Endodermal cell (in vitro differentiated cells): ENCODE results near the gene MYL10. TPM values are rescaled to one million over a fixed set of nuclear protein-coding genes. Genes with fewer than 3 reads are reported as not detected.

Source experiments
- DNase-seq: peaks from one replicate; pipeline ENCODE4 v3.0.0-alpha.2; 2017
- H3K27ac ChIP-seq: 2 replicates; pipeline ENCODE4 v1.5.1; 2013; ENCODE audit warnings: mild to moderate bottlenecking, low read depth, low read length, moderate library complexity
- H3K27me3 ChIP-seq: 2 replicates; pipeline ENCODE4 v1.6.1; 2013; ENCODE audit warnings: mild to moderate bottlenecking, low read length, moderate library complexity; ENCODE audit not compliant: insufficient read depth, control insufficient read depth, poor library complexity, severe bottlenecking
- H3K36me3 ChIP-seq: 2 replicates; pipeline ENCODE4 v1.7.0; 2013; ENCODE audit warnings: mild to moderate bottlenecking, low read length, moderate library complexity; ENCODE audit not compliant: control insufficient read depth, insufficient read depth
- H3K4me1 ChIP-seq: one replicate; pipeline ENCODE4 v1.7.0; 2013; ENCODE audit warnings: low read length; ENCODE audit not compliant: control insufficient read depth, insufficient read depth
- H3K4me3 ChIP-seq: 2 replicates; pipeline ENCODE4 v1.5.1; 2013; ENCODE audit warnings: mild to moderate bottlenecking, low read length, moderate library complexity
- H3K9ac ChIP-seq: 2 replicates; pipeline ENCODE4 v1.6.1; 2013; ENCODE audit warnings: mild to moderate bottlenecking, low read length, moderate library complexity; ENCODE audit not compliant: poor library complexity, severe bottlenecking; ENCODE audit errors: extremely low read depth
- H3K9me3 ChIP-seq: 2 replicates; pipeline ENCODE4 v1.6.1; 2013; ENCODE audit warnings: mild to moderate bottlenecking, low read length, moderate library complexity; ENCODE audit not compliant: control insufficient read depth
- H3K27ac Mint-ChIP-seq: 2 replicates; pipeline ENCODE4 v1.8.0; 2020; ENCODE audit warnings: mixed read lengths
- H3K27me3 Mint-ChIP-seq: 2 replicates; pipeline ENCODE4 v1.8.0; 2021; ENCODE audit warnings: mild to moderate bottlenecking, mixed read lengths; ENCODE audit not compliant: insufficient read depth
- H3K36me3 Mint-ChIP-seq: 2 replicates; pipeline ENCODE4 v1.8.0; 2020; ENCODE audit warnings: low read depth, mixed read lengths
- H3K4me1 Mint-ChIP-seq: 2 replicates; pipeline ENCODE4 v1.8.0; 2020; ENCODE audit warnings: mixed read lengths
- H3K4me3 Mint-ChIP-seq: 2 replicates; pipeline ENCODE4 v1.8.0; 2020; ENCODE audit warnings: mild to moderate bottlenecking, moderate library complexity, mixed read lengths
- H3K9me3 Mint-ChIP-seq: 2 replicates; pipeline ENCODE4 v1.8.0; 2020; ENCODE audit warnings: mild to moderate bottlenecking, mixed read lengths
- WGBS, 2 experiments: methylation state at CpG; one replicate each; pipeline versions ENCODE4 v1.1.5 to v1.1.7; 2013; ENCODE audit warnings: missing lambda C conversion rate in 2 of 2, mixed read lengths in 1 of 2; ENCODE audit not compliant: insufficient coverage in 1 of 2, insufficient read length in 1 of 2; 5-methylcytosine and 5-hydroxymethylcytosine counted together
- total RNA-seq, 2 donors: library from RNA; stranded (reverse); fragmentation: NEBNext Ultra II Directional in 1 of 2; extraction: Animal tissue kit (Norgen Biotek cat#: 25700) in 1 of 2; gene quantifications; 2 replicates in 1 of 2; 3 replicates in 1 of 2; pipeline ENCODE4 v1.2.1, GENCODE V29; 2021
- TF ChIP-seq, protein P1 (sequence below): fragments of 200-600 bp; sonication (generic); conservative IDR thresholded peaks from 2 replicates; pipeline ENCODE4 v1.5.0; 2021; ENCODE audit warnings: antibody characterized with exemption, mild to moderate bottlenecking

Gene MYL10
- total RNA-seq, 2 donors from 2014 or later, result not detected

DNA sequence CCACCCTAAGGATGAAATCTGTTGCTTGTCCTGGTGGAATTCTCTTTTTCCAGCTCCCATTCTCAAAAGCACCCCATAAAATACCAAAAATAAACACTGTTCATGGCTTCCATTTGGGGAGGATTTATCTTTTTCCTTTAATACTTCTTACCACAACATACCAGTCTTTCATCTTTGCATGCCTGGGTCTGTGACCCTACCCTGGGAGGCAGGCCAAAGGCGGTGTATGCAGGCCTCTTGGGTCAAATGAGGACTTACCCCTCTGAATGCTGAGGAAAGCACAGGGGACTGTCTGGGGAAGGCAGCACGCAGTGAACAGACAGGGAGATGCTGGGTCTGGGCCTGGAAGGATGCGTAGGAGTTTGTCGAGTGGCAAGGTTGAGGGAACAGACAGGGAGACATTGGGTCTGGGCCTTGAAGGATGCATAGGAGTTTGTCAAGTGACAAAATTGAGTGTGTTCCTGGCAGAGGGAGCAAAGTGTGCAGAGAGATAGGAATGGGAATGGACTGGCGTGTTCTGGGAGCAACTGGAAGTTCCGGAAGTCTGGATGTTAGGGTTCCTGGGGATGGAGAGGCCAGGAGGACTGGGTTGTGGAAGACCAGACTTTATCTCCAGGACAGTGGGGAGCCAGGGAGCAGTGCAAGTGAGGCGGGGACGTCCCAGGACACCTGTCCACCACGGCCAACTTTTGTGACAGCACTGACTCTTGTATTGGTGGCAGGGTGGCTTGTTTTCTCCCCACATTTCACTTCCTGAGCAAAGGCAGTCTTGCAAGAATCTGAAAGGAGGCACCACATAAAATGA is 40.8 kb downstream of the MYL10 start:
- Mint-ChIP-seq H3K27me3 (peaks cover 2% of the 10 kb centered on the region), H3K36me3 (no peaks in the 10 kb centered on the region), H3K4me1 (no peaks in the 10 kb centered on the region), H3K9me3 (no peaks in the 10 kb centered on the region), H3K27ac (no peak overlapping the region), H3K4me3 (no peak overlapping the region)
- H3K36me3 ChIP-seq, result no peaks in the 10 kb centered on the region
- 93 to 96% methylated on average over 7 to 9 of the region's 9 CpGs for WGBS, 2 experiments
- no peak overlapping the region for H3K4me3 ChIP-seq
- H3K9me3 ChIP-seq, result no peaks in the 10 kb centered on the region
- H3K4me1 ChIP-seq, result no peaks in the 10 kb centered on the region
- TF ChIP-seq, protein P1, sequence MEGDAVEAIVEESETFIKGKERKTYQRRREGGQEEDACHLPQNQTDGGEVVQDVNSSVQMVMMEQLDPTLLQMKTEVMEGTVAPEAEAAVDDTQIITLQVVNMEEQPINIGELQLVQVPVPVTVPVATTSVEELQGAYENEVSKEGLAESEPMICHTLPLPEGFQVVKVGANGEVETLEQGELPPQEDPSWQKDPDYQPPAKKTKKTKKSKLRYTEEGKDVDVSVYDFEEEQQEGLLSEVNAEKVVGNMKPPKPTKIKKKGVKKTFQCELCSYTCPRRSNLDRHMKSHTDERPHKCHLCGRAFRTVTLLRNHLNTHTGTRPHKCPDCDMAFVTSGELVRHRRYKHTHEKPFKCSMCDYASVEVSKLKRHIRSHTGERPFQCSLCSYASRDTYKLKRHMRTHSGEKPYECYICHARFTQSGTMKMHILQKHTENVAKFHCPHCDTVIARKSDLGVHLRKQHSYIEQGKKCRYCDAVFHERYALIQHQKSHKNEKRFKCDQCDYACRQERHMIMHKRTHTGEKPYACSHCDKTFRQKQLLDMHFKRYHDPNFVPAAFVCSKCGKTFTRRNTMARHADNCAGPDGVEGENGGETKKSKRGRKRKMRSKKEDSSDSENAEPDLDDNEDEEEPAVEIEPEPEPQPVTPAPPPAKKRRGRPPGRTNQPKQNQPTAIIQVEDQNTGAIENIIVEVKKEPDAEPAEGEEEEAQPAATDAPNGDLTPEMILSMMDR, result no peak
- no peak overlapping the region for H3K9ac ChIP-seq
- no peak for DNase-seq
- H3K27me3 ChIP-seq, result no peaks in the 10 kb centered on the region
- no peak overlapping the region for H3K27ac ChIP-seq

GRCh38 chr7:101586906-101587677 is 42.0 kb downstream of the MYL10 start:
- Histone ChIP-seq H3K27me3 (no peaks in the 10 kb centered on the region), H3K36me3 (no peaks in the 10 kb centered on the region), H3K4me1 (no peaks in the 10 kb centered on the region), H3K27ac (no peak overlapping the region), H3K4me3 (no peak overlapping the region), H3K9me3 (no peaks in the 10 kb centered on the region), H3K9ac (no peak overlapping the region)
- no peak overlapping the region for H3K27ac Mint-ChIP-seq
- TF ChIP-seq, protein P1, result no peak
- no peaks in the 10 kb centered on the region for H3K4me1 Mint-ChIP-seq
- peaks cover 3% of the 10 kb centered on the region for H3K27me3 Mint-ChIP-seq
- H3K9me3 Mint-ChIP-seq, result no peaks in the 10 kb centered on the region
- no peak overlapping the region for H3K4me3 Mint-ChIP-seq
- 93 to 95% methylated on average over 8 to 12 of the region's 12 CpGs for WGBS, 2 experiments
- DNase-seq, result no peak
- H3K36me3 Mint-ChIP-seq, result no peaks in the 10 kb centered on the region

DNA sequence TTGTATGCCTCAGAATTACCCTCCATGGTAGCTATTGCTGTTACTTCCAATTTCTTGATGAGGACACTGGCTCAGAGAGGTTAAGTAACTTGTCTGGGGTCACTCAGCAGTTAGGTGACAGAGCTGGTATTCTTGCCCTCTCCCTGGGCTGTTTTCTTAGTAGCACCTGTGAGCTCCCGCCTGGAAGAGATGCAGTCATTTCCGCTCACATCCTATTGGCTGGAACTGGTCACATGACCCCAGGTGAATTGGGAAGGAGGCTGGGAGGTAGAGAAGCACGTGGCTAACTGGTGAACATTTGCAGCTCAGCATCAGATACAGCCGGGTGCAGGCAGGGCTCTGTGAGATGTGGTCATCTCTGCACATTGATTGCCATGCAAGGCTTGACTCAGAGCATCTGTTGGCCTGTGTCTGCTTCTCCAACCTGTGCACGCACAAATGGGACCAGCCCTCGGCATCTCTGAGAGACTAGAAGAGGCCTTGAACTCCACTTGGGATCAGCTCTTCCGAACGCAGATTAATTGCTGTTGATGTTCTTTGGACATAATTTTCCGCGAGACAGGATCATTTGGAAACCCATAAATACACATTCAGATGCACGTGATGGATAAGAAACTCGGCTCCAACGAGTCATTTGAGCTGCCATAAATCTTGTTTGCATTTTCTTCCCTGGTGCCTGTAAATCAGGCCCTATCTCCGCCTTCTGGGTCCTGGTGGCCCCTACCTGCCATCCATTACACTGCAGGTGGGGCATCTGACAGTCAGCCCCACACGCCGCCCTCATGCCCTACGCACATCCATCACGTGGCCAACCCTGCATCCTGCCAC is 42.8 kb downstream of the MYL10 start:
- Histone ChIP-seq H3K27me3 (no peaks in the 10 kb centered on the region), H3K36me3 (no peaks in the 10 kb centered on the region), H3K9ac (no peak overlapping the region), H3K4me1 (no peaks in the 10 kb centered on the region), H3K4me3 (no peak overlapping the region), H3K27ac (no peak overlapping the region), H3K9me3 (no peaks in the 10 kb centered on the region)
- peaks cover 3% of the 10 kb centered on the region for H3K27me3 Mint-ChIP-seq
- peak; percentile 81 for DNase-seq
- no peak overlapping the region for H3K4me3 Mint-ChIP-seq
- no peak overlapping the region for H3K27ac Mint-ChIP-seq
- H3K4me1 Mint-ChIP-seq, result no peaks in the 10 kb centered on the region
- H3K9me3 Mint-ChIP-seq, result no peaks in the 10 kb centered on the region
- no peaks in the 10 kb centered on the region for H3K36me3 Mint-ChIP-seq
- WGBS, 2 experiments, result 91 to 92% methylated on average over 16 to 18 of the region's 18 CpGs
- TF ChIP-seq, protein P1, result peak; percentile 28
